A673 (cell line): Measurements from ENCODE around the gene PAPOLG. TPM values are rescaled to one million over a fixed set of nuclear protein-coding genes. Genes with fewer than 3 reads are reported as not detected.

Experiments used
- BruUV-seq: library from RNA; stranded (reverse); fragments of 400-500 nt; replicated peaks from 2 replicates; lab custom pipeline; 2021; lab: Mats Ljungman, UMichigan
- CTCF ChIA-PET: fragments of 300-600 bp; sonication (Branson Sonifier 250); formaldehyde crosslinking; loops from one replicate; lab custom pipeline; 2022; ENCODE audit warnings: antibody characterized with exemption; lab: Charles Lee
- POLR2A ChIA-PET: fragments of 300-600 bp; sonication (Branson Sonifier 250); formaldehyde crosslinking; loops from one replicate; lab custom pipeline; 2022; ENCODE audit warnings: antibody characterized with exemption; ENCODE audit not compliant: low non-redundant PET; lab: Charles Lee
- DNase-seq: peaks from one replicate; pipeline ENCODE4 v3.0.0-alpha.2; 2015; ENCODE audit warnings: low spot score
- H3K27ac ChIP-seq: fragments of 200-600 bp; sonication (generic); 2 replicates; pipeline ENCODE4 v1.5.1; 2016; ENCODE audit warnings: mixed run types, low read depth, mild to moderate bottlenecking, mixed read lengths, antibody characterized with exemption, low read length; ENCODE audit not compliant: poor library complexity, severe bottlenecking
- H3K27me3 ChIP-seq: fragments of 200-600 bp; sonication (generic); replicated peaks from 2 replicates; pipeline ENCODE4 v1.6.1; 2017; ENCODE audit warnings: mixed run types, low read depth, mild to moderate bottlenecking, mixed read lengths, antibody characterized with exemption, low read length; ENCODE audit not compliant: insufficient read depth, poor library complexity
- H3K36me3 ChIP-seq: fragments of 200-600 bp; sonication (generic); 2 replicates; pipeline ENCODE4 v1.6.1; 2016; ENCODE audit warnings: mixed run types, mild to moderate bottlenecking, mixed read lengths, antibody characterized with exemption, low read length; ENCODE audit not compliant: insufficient read depth, poor library complexity, severe bottlenecking
- H3K4me1 ChIP-seq: fragments of 200-600 bp; sonication (generic); 2 replicates; pipeline ENCODE4 v1.6.1; 2017; ENCODE audit warnings: mixed run types, mild to moderate bottlenecking, mixed read lengths, antibody characterized with exemption, low read length; ENCODE audit not compliant: insufficient read depth, poor library complexity, severe bottlenecking
- H3K4me3 ChIP-seq: fragments of 200-600 bp; sonication (generic); 2 replicates; pipeline ENCODE4 v1.5.1; 2016; ENCODE audit warnings: low read depth, mixed run types, mild to moderate bottlenecking, mixed read lengths, low read length; ENCODE audit not compliant: poor library complexity, severe bottlenecking
- H3K9me3 ChIP-seq: fragments of 200-600 bp; sonication (generic); 2 replicates; pipeline ENCODE4 v1.6.1; 2016; ENCODE audit warnings: mixed run types, low read depth, mild to moderate bottlenecking, mixed read lengths, antibody characterized with exemption, low read length; ENCODE audit not compliant: poor library complexity, severe bottlenecking
- CTCF ChIP-seq: fragments of 300-800, 200-600 bp; sonication (generic); conservative IDR thresholded peaks from 2 replicates; pipeline ENCODE4 v1.5.1; 2017; ENCODE audit warnings: low read depth, mild to moderate bottlenecking, antibody characterized with exemption, low read length, moderate library complexity, mixed read lengths
- EZH2 ChIP-seq: fragments of 200-600 bp; sonication (generic); IDR thresholded peaks from 2 replicates; pipeline ENCODE4 v1.6.1; 2017; ENCODE audit warnings: borderline replicate concordance, low read depth, mild to moderate bottlenecking, mixed read lengths, antibody characterized with exemption, low read length; ENCODE audit not compliant: poor library complexity, severe bottlenecking
- intact Hi-C: fragments of 100-400 bp; cut with micrococcal nuclease; formaldehyde crosslinking; loops from one replicate; pipeline ENCODE4 v1.10.0; 2022; ENCODE audit not compliant: unreplicated experiment
- total RNA-seq: library from RNA; stranded (reverse); gene quantifications from 2 replicates; pipeline ENCODE4 v1.2.3, GENCODE V29; 2021

PAPOLG gene
- total RNA-seq, 1 experiment from 2014 or later, result 17.4 TPM

- Histone ChIP-seq H3K36me3 (no peaks in the 10 kb centered on the region), H3K4me1 (no peaks in the 10 kb centered on the region), H3K9me3 (no peaks in the 10 kb centered on the region), H3K27ac (no peak overlapping the region), H3K4me3 (no peak overlapping the region), H3K27me3 (no peaks in the 10 kb centered on the region)
- no TSS peak for BruUV-seq
- ChIA-PET CTCF (no interaction called here), POLR2A (no interaction called here)
- intact Hi-C loops, result no loop called here
- TF ChIP-seq CTCF (no peak), EZH2 (no peak)
- DNase-seq, result no peak
Observed at GRCh38 chr2:60820416-60821132, 64.5 kb downstream of the PAPOLG start.

- Histone ChIP-seq H3K36me3 (no peaks in the 10 kb centered on the region), H3K4me3 (no peak overlapping the region), H3K9me3 (no peaks in the 10 kb centered on the region), H3K27me3 (no peaks in the 10 kb centered on the region), H3K4me1 (no peaks in the 10 kb centered on the region), H3K27ac (no peak overlapping the region)
- intact Hi-C loops, result no loop called here
- DNase-seq, result no peak
- BruUV-seq, result no TSS peak
- POLR2A ChIA-PET, result no interaction called here
- CTCF ChIA-PET, result no interaction called here
- no peak for TF ChIP-seq EZH2
- TF ChIP-seq CTCF, result no peak
Observed at GRCh38 chr2:60821133-60821469, 65.0 kb downstream of the PAPOLG start.

- Histone ChIP-seq H3K27me3 (no peaks in the 10 kb centered on the region), H3K4me3 (no peak overlapping the region), H3K4me1 (no peaks in the 10 kb centered on the region), H3K27ac (no peak overlapping the region), H3K9me3 (no peaks in the 10 kb centered on the region), H3K36me3 (no peaks in the 10 kb centered on the region)
- BruUV-seq, result no TSS peak
- intact Hi-C loops, result no loop called here
- TF ChIP-seq CTCF (no peak), EZH2 (no peak)
- DNase-seq, result no peak
- CTCF ChIA-PET, result no interaction called here
- POLR2A ChIA-PET, result no interaction called here
Observed at GRCh38 chr2:60821587-60822302, 65.7 kb downstream of the PAPOLG start.
